ENCODE data around the gene PRSS27.

PRSS27 gene

DNA sequence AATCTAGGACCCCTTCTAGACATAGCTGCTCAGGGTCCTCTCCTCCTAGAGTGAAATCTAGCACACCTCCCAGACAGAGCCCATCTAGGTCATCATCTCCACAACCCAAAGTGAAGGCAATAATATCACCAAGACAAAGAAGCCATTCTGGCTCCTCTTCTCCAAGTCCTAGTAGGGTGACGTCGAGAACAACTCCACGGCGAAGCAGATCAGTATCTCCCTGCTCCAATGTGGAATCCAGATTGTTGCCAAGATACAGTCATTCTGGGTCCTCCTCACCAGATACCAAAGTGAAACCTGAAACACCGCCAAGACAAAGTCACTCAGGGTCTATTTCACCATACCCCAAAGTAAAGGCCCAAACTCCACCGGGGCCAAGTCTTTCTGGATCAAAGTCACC lies 43.1 kb upstream of the PRSS27 start (continued):
- no peak for TF ChIP-seq ZNF610 (tag by site-specific recombination; IDR thresholded peaks at IDR 0.05; ENCODE audit: borderline replicate concordance)
- TF ChIP-seq ZNF239 (tag by site-specific recombination; IDR thresholded peaks at IDR 0.05): no peak
- no peak for TF ChIP-seq ZNF791 (tag by site-specific recombination; IDR thresholded peaks at IDR 0.05)

DNA sequence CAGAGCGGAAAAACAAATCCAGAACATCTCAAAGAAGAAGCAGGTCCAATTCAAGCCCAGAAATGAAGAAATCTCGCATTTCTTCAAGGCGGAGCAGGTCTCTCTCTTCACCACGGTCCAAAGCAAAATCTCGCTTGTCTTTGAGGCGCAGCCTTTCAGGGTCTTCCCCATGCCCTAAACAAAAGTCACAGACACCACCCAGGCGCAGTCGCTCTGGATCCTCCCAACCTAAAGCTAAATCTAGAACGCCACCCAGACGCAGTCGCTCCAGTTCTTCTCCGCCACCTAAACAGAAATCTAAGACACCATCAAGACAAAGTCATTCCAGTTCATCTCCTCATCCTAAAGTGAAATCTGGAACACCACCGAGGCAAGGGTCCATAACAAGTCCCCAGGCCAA lies 42.7 kb upstream of the PRSS27 start:
- Histone ChIP-seq H3K4me1 (ENCODE audit: control insufficient read depth, insufficient read depth, low read length) (no peaks in the 10 kb centered on the region), H3K36me3 (ENCODE audit: control insufficient read depth in 2 of 2, insufficient read depth in 1 of 2, low read length in 2 of 2) (peaks cover 55 to 100% of the 10 kb centered on the region in 2 experiments), H3K27ac (ENCODE audit: extremely low read depth, low read depth, low read length) (no peak overlapping the region), H3K4me3 (ENCODE audit: low read depth, low read length) (no peak overlapping the region), H3K9me3 (ENCODE audit: control insufficient read depth, insufficient read depth, low read depth, low read length) (no peaks in the 10 kb centered on the region)
- ChIA-PET POLR2A (interaction anchor here (1.1 kb wide), 1 partner anchor 9 kb away, joined by 6 read pairs; the partner anchor contains the start of gene SRRM2), CTCF (interaction anchor here (1.0 kb wide), 1 partner anchor 21 kb away, joined by 3 read pairs; no protein-coding TSS in a partner anchor)
- TF ChIP-seq ZNF23 (tag by site-specific recombination; IDR thresholded peaks at IDR 0.05; ENCODE audit: borderline replicate concordance): no peak
- TF ChIP-seq, protein P1, sequence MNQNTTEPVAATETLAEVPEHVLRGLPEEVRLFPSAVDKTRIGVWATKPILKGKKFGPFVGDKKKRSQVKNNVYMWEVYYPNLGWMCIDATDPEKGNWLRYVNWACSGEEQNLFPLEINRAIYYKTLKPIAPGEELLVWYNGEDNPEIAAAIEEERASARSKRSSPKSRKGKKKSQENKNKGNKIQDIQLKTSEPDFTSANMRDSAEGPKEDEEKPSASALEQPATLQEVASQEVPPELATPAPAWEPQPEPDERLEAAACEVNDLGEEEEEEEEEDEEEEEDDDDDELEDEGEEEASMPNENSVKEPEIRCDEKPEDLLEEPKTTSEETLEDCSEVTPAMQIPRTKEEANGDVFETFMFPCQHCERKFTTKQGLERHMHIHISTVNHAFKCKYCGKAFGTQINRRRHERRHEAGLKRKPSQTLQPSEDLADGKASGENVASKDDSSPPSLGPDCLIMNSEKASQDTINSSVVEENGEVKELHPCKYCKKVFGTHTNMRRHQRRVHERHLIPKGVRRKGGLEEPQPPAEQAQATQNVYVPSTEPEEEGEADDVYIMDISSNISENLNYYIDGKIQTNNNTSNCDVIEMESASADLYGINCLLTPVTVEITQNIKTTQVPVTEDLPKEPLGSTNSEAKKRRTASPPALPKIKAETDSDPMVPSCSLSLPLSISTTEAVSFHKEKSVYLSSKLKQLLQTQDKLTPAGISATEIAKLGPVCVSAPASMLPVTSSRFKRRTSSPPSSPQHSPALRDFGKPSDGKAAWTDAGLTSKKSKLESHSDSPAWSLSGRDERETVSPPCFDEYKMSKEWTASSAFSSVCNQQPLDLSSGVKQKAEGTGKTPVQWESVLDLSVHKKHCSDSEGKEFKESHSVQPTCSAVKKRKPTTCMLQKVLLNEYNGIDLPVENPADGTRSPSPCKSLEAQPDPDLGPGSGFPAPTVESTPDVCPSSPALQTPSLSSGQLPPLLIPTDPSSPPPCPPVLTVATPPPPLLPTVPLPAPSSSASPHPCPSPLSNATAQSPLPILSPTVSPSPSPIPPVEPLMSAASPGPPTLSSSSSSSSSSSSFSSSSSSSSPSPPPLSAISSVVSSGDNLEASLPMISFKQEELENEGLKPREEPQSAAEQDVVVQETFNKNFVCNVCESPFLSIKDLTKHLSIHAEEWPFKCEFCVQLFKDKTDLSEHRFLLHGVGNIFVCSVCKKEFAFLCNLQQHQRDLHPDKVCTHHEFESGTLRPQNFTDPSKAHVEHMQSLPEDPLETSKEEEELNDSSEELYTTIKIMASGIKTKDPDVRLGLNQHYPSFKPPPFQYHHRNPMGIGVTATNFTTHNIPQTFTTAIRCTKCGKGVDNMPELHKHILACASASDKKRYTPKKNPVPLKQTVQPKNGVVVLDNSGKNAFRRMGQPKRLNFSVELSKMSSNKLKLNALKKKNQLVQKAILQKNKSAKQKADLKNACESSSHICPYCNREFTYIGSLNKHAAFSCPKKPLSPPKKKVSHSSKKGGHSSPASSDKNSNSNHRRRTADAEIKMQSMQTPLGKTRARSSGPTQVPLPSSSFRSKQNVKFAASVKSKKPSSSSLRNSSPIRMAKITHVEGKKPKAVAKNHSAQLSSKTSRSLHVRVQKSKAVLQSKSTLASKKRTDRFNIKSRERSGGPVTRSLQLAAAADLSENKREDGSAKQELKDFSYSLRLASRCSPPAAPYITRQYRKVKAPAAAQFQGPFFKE (tag by site-specific recombination; IDR thresholded peaks at IDR 0.05; ENCODE audit: borderline replicate concordance): no peak
- TF ChIP-seq KLF9 (tag by site-specific recombination; IDR thresholded peaks at IDR 0.05; ENCODE audit: low read depth): no peak
- no peak for TF ChIP-seq ZFP37 (tag by site-specific recombination; IDR thresholded peaks at IDR 0.05)
- TF ChIP-seq ZNF239 (tag by site-specific recombination; IDR thresholded peaks at IDR 0.05): no peak
- no peak for TF ChIP-seq SCRT1 (tag by site-specific recombination; IDR thresholded peaks at IDR 0.05; ENCODE audit: borderline replicate concordance)
- TF ChIP-seq ZNF132 (tag by site-specific recombination; IDR thresholded peaks at IDR 0.05; ENCODE audit: borderline replicate concordance): no peak

DNA sequence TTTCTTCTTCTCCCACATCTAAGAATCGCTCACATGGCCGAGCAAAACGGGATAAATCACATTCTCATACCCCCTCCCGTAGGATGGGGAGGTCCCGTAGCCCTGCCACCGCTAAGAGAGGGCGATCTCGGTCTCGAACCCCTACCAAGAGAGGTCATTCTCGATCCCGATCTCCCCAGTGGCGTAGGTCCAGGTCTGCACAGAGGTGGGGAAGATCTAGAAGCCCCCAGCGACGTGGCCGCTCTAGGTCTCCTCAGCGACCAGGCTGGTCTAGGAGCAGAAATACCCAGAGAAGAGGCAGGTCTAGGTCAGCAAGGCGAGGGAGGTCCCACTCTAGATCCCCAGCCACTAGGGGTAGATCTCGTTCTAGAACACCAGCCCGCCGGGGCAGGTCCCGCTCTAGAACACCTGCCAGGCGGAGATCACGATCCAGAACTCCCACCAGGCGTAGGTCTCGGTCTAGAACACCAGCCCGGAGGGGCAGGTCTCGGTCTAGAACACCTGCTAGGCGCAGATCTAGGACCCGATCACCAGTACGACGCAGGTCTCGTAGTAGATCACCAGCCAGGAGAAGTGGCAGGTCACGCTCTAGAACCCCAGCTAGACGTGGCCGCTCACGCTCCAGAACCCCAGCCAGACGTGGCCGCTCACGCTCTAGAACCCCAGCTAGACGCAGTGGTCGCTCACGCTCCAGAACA lies 42.0 kb upstream of the PRSS27 start:
- CTCF ChIA-PET: interaction anchor here (1.0 kb wide), 1 partner anchor 21 kb away, joined by 3 read pairs; no protein-coding TSS in a partner anchor
- Histone ChIP-seq H3K27ac (ENCODE audit: extremely low read depth, low read depth, low read length) (no peak overlapping the region), H3K4me1 (ENCODE audit: control insufficient read depth, insufficient read depth, low read length) (no peaks in the 10 kb centered on the region), H3K36me3 (ENCODE audit: control insufficient read depth in 2 of 2, insufficient read depth in 1 of 2, low read length in 2 of 2) (peaks cover 61 to 100% of the 10 kb centered on the region in 2 experiments), H3K4me3 (ENCODE audit: low read depth, low read length) (no peak overlapping the region), H3K9me3 (ENCODE audit: control insufficient read depth, insufficient read depth, low read depth, low read length) (no peaks in the 10 kb centered on the region)
- POLR2A ChIA-PET: no interaction called here
- TF ChIP-seq ZIC2 (tag by site-specific recombination; IDR thresholded peaks at IDR 0.05) (no peak), ZNF596 (tag by site-specific recombination; IDR thresholded peaks at IDR 0.05) (0 out of 2 replicates have a peak, but pooled peaks have one; percentile 7), REPIN1 (tag by site-specific recombination; IDR thresholded peaks at IDR 0.05; ENCODE audit: low read depth) (no peak), HOXA7 (CRISPR knock-in tag; IDR thresholded peaks at IDR 0.05; ENCODE audit: borderline replicate concordance) (no peak), ZNF610 (tag by site-specific recombination; IDR thresholded peaks at IDR 0.05; ENCODE audit: borderline replicate concordance) (no peak)
- TF ChIP-seq, protein P2, sequence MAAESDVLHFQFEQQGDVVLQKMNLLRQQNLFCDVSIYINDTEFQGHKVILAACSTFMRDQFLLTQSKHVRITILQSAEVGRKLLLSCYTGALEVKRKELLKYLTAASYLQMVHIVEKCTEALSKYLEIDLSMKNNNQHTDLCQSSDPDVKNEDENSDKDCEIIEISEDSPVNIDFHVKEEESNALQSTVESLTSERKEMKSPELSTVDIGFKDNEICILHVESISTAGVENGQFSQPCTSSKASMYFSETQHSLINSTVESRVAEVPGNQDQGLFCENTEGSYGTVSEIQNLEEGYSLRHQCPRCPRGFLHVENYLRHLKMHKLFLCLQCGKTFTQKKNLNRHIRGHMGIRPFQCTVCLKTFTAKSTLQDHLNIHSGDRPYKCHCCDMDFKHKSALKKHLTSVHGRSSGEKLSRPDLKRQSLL (tag by site-specific recombination; IDR thresholded peaks at IDR 0.05): peak; percentile 82
- TF ChIP-seq, protein P3, sequence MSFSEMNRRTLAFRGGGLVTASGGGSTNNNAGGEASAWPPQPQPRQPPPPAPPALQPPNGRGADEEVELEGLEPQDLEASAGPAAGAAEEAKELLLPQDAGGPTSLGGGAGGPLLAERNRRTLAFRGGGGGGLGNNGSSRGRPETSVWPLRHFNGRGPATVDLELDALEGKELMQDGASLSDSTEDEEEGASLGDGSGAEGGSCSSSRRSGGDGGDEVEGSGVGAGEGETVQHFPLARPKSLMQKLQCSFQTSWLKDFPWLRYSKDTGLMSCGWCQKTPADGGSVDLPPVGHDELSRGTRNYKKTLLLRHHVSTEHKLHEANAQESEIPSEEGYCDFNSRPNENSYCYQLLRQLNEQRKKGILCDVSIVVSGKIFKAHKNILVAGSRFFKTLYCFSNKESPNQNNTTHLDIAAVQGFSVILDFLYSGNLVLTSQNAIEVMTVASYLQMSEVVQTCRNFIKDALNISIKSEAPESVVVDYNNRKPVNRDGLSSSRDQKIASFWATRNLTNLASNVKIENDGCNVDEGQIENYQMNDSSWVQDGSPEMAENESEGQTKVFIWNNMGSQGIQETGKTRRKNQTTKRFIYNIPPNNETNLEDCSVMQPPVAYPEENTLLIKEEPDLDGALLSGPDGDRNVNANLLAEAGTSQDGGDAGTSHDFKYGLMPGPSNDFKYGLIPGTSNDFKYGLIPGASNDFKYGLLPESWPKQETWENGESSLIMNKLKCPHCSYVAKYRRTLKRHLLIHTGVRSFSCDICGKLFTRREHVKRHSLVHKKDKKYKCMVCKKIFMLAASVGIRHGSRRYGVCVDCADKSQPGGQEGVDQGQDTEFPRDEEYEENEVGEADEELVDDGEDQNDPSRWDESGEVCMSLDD (tag by site-specific recombination; IDR thresholded peaks at IDR 0.05): 0 out of 2 replicates have a peak, but pooled peaks have one; percentile 20
- TF ChIP-seq, protein P4, sequence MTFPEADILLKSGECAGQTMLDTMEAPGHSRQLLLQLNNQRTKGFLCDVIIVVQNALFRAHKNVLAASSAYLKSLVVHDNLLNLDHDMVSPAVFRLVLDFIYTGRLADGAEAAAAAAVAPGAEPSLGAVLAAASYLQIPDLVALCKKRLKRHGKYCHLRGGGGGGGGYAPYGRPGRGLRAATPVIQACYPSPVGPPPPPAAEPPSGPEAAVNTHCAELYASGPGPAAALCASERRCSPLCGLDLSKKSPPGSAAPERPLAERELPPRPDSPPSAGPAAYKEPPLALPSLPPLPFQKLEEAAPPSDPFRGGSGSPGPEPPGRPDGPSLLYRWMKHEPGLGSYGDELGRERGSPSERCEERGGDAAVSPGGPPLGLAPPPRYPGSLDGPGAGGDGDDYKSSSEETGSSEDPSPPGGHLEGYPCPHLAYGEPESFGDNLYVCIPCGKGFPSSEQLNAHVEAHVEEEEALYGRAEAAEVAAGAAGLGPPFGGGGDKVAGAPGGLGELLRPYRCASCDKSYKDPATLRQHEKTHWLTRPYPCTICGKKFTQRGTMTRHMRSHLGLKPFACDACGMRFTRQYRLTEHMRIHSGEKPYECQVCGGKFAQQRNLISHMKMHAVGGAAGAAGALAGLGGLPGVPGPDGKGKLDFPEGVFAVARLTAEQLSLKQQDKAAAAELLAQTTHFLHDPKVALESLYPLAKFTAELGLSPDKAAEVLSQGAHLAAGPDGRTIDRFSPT (tag by site-specific recombination; IDR thresholded peaks at IDR 0.05): no peak
